Hepatocyte (in vitro differentiated cells): ENCODE measurements around the gene WT1. TPM values are rescaled to one million over a fixed set of nuclear protein-coding genes. Genes with fewer than 3 reads are reported as not detected.

ENCODE experiments used
- DNase-seq: peaks from one replicate; pipeline ENCODE4 v3.0.0-alpha.2; 2016; ENCODE audit warnings: low spot score
- H2AFZ ChIP-seq: fragments of 200-600 bp; sonication (generic); 2 replicates; pipeline ENCODE4 v1.6.0; 2016; ENCODE audit warnings: antibody characterized with exemption, mild to moderate bottlenecking
- H3K27ac ChIP-seq: fragments of 200-600 bp; sonication (generic); 2 replicates; pipeline ENCODE4 v1.5.1; 2016; ENCODE audit warnings: mild to moderate bottlenecking
- H3K27me3 ChIP-seq: fragments of 200-600 bp; sonication (generic); 2 replicates; pipeline ENCODE4 v1.6.1; 2016
- H3K36me3 ChIP-seq: fragments of 200-600 bp; sonication (generic); replicated peaks from 2 replicates; pipeline ENCODE4 v1.5.1; 2016; ENCODE audit warnings: low read depth; ENCODE audit not compliant: insufficient read depth
- H3K4me1 ChIP-seq: fragments of 200-600 bp; sonication (generic); 2 replicates; pipeline ENCODE4 v1.5.1; 2016; ENCODE audit warnings: mild to moderate bottlenecking, moderate library complexity; ENCODE audit not compliant: insufficient read depth
- H3K4me2 ChIP-seq: fragments of 200-600 bp; sonication (generic); 2 replicates; pipeline ENCODE4 v1.6.0; 2016
- H3K4me3 ChIP-seq: fragments of 200-600 bp; sonication (generic); 2 replicates; pipeline ENCODE4 v1.5.1; 2016; ENCODE audit warnings: mild to moderate bottlenecking
- H3K79me2 ChIP-seq: fragments of 200-600 bp; sonication (generic); 2 replicates; pipeline ENCODE4 v1.6.0; 2017; ENCODE audit warnings: mild to moderate bottlenecking
- H3K9me2 ChIP-seq: fragments of 200-600 bp; sonication (generic); replicated peaks from 2 replicates; pipeline ENCODE4 v1.6.0; 2017; ENCODE audit warnings: mild to moderate bottlenecking; ENCODE audit not compliant: insufficient read depth
- H3K9me3 ChIP-seq: fragments of 200-600 bp; sonication (generic); 2 replicates; pipeline ENCODE4 v1.5.1; 2016; ENCODE audit warnings: low read depth, mild to moderate bottlenecking
- H4K20me1 ChIP-seq: fragments of 200-600 bp; sonication (generic); 2 replicates; pipeline ENCODE4 v1.6.0; 2016; ENCODE audit warnings: mild to moderate bottlenecking; ENCODE audit not compliant: insufficient read depth, poor library complexity, severe bottlenecking
- CTCF ChIP-seq: fragments of 200-600 bp; sonication (generic); IDR thresholded peaks from 2 replicates; pipeline ENCODE4 v1.5.1; 2016; ENCODE audit warnings: antibody characterized with exemption, mild to moderate bottlenecking; ENCODE audit not compliant: poor library complexity
- EZH2 ChIP-seq: fragments of 200-600 bp; sonication (generic); IDR thresholded peaks from 2 replicates; pipeline ENCODE4 v1.6.1; 2016; ENCODE audit warnings: antibody characterized with exemption, mild to moderate bottlenecking, borderline replicate concordance
- EZH2phosphoT487 ChIP-seq: fragments of 200-600 bp; sonication (generic); IDR thresholded peaks from one replicate; pipeline ENCODE4 v1.6.1; 2018; ENCODE audit warnings: antibody characterized with exemption, mild to moderate bottlenecking, low read depth, moderate library complexity; ENCODE audit not compliant: unreplicated experiment, severe bottlenecking
- WGBS: methylation state at CpG from one replicate; pipeline ENCODE4 v1.1.6; 2016; ENCODE audit warnings: low lambda C conversion rate; ENCODE audit errors: missing lambda C conversion rate; 5-methylcytosine and 5-hydroxymethylcytosine counted together
- polyA plus RNA-seq: library from polyadenylated mRNA; unstranded; fragments of >200 nt; fragmentation: Nextera tagmentation; extraction: Ambion mirVana; gene quantifications from 2 replicates; pipeline ENCODE4 v1.2.1, GENCODE V29; 2016
- total RNA-seq: library from RNA; depleted of rRNA; stranded (reverse); fragments of >200 nt; gene quantifications from 2 replicates; pipeline ENCODE4 v1.2.3, GENCODE V29; 2014

Gene WT1
- total RNA-seq = 0.24 and 0.47 TPM in 2 replicates
- 0.37 and 1.2 TPM in 2 replicates for polyA plus RNA-seq

DNA sequence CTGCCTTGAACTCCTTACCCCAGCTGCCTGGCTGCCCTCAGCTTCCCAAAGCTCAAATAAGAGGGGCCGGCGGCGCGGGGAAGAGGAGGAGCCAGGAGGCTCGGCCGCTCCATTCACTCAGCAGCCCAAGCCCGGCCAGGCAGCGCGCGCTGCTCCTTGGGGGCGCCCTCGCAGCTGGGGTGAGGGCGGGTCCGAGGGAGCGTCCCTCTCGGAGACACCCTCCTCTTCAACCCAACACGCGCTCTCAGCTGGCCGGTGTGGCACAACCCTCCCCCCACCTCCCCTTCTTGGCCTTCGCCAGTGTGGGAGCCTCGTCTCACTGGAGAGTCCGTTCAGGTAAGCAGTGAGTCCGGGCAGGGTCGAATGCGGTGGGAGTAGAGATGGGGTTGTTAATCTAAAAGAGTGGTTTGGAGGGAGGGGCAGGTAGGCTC, at the start of gene WT1:
WT1 (minus strand) TSS at position 29 of the 431 bp plus-strand sequence.
- Histone ChIP-seq H3K27me3 (peaks cover 97% of the 10 kb centered on the region), H3K9me2 (no peaks in the 10 kb centered on the region), H3K4me3 (no peak within 1 kb of the TSS), H2AFZ (peak within 1 kb of the TSS; percentile 49), H3K4me1 (peaks cover 29% of the 10 kb centered on the region), H3K27ac (no peak within 1 kb of the TSS), H3K9me3 (no peaks in the 10 kb centered on the region), H4K20me1 (no peaks in the 10 kb centered on the region), H3K4me2 (peak within 1 kb of the TSS; percentile 86), H3K36me3 (no peaks in the 10 kb centered on the region), H3K79me2 (no peaks in the 10 kb centered on the region)
- TF ChIP-seq EZH2phosphoT487 = peak; percentile 89
- no peak for TF ChIP-seq CTCF
- peak; percentile 34 for TF ChIP-seq EZH2
- 4% methylated on average over 12 of the region's 25 CpGs for WGBS
- DNase-seq = no peak

- no peak overlapping the region for H3K4me3 ChIP-seq
- H3K27ac ChIP-seq = no peak overlapping the region
- H3K27me3 ChIP-seq = no peaks in the 10 kb centered on the region
- no peak overlapping the region for H2AFZ ChIP-seq
- no peak overlapping the region for H3K4me2 ChIP-seq
- no peaks in the 10 kb centered on the region for H3K9me2 ChIP-seq
- peaks cover 12% of the 10 kb centered on the region for H3K4me1 ChIP-seq
- H3K9me3 ChIP-seq = no peaks in the 10 kb centered on the region
- TF ChIP-seq CTCF (no peak), EZH2phosphoT487 (no peak), EZH2 (no peak)
- H3K36me3 ChIP-seq = no peaks in the 10 kb centered on the region
- no peaks in the 10 kb centered on the region for H3K79me2 ChIP-seq
- H4K20me1 ChIP-seq = no peaks in the 10 kb centered on the region
- DNase-seq = no peak
- 57% methylated on average over 4 of the region's 4 CpGs for WGBS
Measured at GRCh38 chr11:32479291-32479690, 44.0 kb upstream of the WT1 start.

- Histone ChIP-seq H3K4me2 (peak overlapping the region; percentile 11), H2AFZ (no peak overlapping the region), H3K4me3 (no peak overlapping the region), H3K36me3 (no peaks in the 10 kb centered on the region), H3K9me2 (no peaks in the 10 kb centered on the region), H3K27me3 (no peaks in the 10 kb centered on the region), H3K9me3 (no peaks in the 10 kb centered on the region), H3K79me2 (no peaks in the 10 kb centered on the region), H3K27ac (no peak overlapping the region), H4K20me1 (no peaks in the 10 kb centered on the region), H3K4me1 (peaks cover 12% of the 10 kb centered on the region)
- peak; percentile 52 for DNase-seq
- TF ChIP-seq EZH2 (no peak), EZH2phosphoT487 (no peak)
- 47% methylated on average over 7 of the region's 7 CpGs for WGBS
Measured at GRCh38 chr11:32478277-32478731, 43.0 kb upstream of the WT1 start.

GRCh38 chr11:32473282-32473909, 38.1 kb upstream of the WT1 start:
- Histone ChIP-seq H3K4me2 (no peak overlapping the region), H3K27me3 (no peaks in the 10 kb centered on the region), H3K79me2 (no peaks in the 10 kb centered on the region), H3K4me1 (peaks cover 7% of the 10 kb centered on the region), H3K9me2 (no peaks in the 10 kb centered on the region), H3K4me3 (no peak overlapping the region), H3K27ac (no peak overlapping the region), H2AFZ (no peak overlapping the region), H3K9me3 (no peaks in the 10 kb centered on the region), H4K20me1 (no peaks in the 10 kb centered on the region), H3K36me3 (no peaks in the 10 kb centered on the region)
- no peak for TF ChIP-seq CTCF
- no peak for TF ChIP-seq EZH2phosphoT487
- TF ChIP-seq EZH2 = no peak
- no peak for DNase-seq
- WGBS = 91% methylated on average over 5 of the region's 5 CpGs
